Sigmoid colon (tissue), 7 donors: ENCODE measurements around the gene IL3. TPM values are rescaled to one million over a fixed set of nuclear protein-coding genes. Genes with fewer than 3 reads are reported as not detected.

ENCODE experiments used
- DNase-seq: peaks from one replicate; pipeline ENCODE4 v3.0.0-alpha.2; 2019
- H3K27ac ChIP-seq, 4 donors: fragments of 200-600 bp; sonication (generic); one replicate each; pipeline ENCODE4 v1.5.1; 2016 to 2019; ENCODE audit warnings: mild to moderate bottlenecking in 1 of 4
- H3K27me3 ChIP-seq, 3 donors: fragments of 200-600 bp; sonication (generic); one replicate each; pipeline ENCODE4 v1.5.1; 2019; ENCODE audit warnings: mild to moderate bottlenecking in 1 of 3
- H3K36me3 ChIP-seq, 4 donors: fragments of 200-600 bp; sonication (generic); one replicate each; pipeline ENCODE4 v1.5.1; 2016 to 2019
- H3K4me1 ChIP-seq, 4 donors: fragments of 200-600 bp; sonication (generic); one replicate each; pipeline ENCODE4 v1.5.1; 2017 to 2019
- H3K4me3 ChIP-seq, 4 donors: fragments of 200-600 bp; sonication (generic); one replicate each; pipeline ENCODE4 v1.5.1; 2017 to 2019; ENCODE audit warnings: mild to moderate bottlenecking in 2 of 4, moderate library complexity in 1 of 4
- H3K9me3 ChIP-seq, 4 donors: fragments of 200-600 bp in 3 of 4; sonication (generic) in 3 of 4; one replicate each; pipeline versions ENCODE4 v1.5.1 to v1.6.1; 2013 to 2019
- EP300 ChIP-seq, 4 donors: sonication (generic); formaldehyde crosslinking; IDR thresholded peaks; one replicate each; pipeline ENCODE4 v1.6.1; 2017; ENCODE audit warnings: antibody characterized with exemption in 4 of 4
- POLR2A ChIP-seq, 2 donors: fragments of 450-650 bp; IDR thresholded peaks; one replicate each; pipeline ENCODE4 v1.6.1; 2016; ENCODE audit warnings: antibody characterized with exemption in 2 of 2, mild to moderate bottlenecking in 2 of 2, moderate library complexity in 2 of 2
- POLR2AphosphoS5 ChIP-seq, 4 donors: sonication (generic); formaldehyde crosslinking; IDR thresholded peaks; one replicate each; pipeline ENCODE4 v1.6.1; 2017; ENCODE audit warnings: antibody characterized with exemption in 4 of 4
- WGBS, 2 donors: extraction: QIAGEN DNeasy Blood & Tissue Kit; methylation state at CpG; one replicate each; pipeline ENCODE4 v1.1.7; 2013; 5-methylcytosine and 5-hydroxymethylcytosine counted together
- intact Hi-C: fragments of 100-400 bp; cut with DNase I; formaldehyde crosslinking; loops from one replicate; pipeline ENCODE4 v1.15.1; 2023
- polyA plus RNA-seq, 3 donors: library from polyadenylated mRNA; stranded (reverse); fragments of 200-250 nt; gene quantifications; one replicate each; pipeline ENCODE4 v1.2.3, GENCODE V29; 2013
- total RNA-seq, 4 donors: library from RNA; depleted of rRNA; stranded (reverse); fragments of >200 nt; gene quantifications; one replicate each; pipeline ENCODE4 v1.1.0, GENCODE V29; 2016
- TF ChIP-seq, protein P1 (sequence below), 4 experiments: fragments of 450-650 bp in 3 of 4; fragments of 200-600 bp in 1 of 4; IDR thresholded peaks; one replicate each; pipeline ENCODE4 v1.5.1; 2016 to 2019; ENCODE audit warnings: antibody characterized with exemption in 4 of 4, mild to moderate bottlenecking in 3 of 4, moderate library complexity in 2 of 4
- donor health status: healthy with polysubstance abuse.
- donor health status: Bipolar disorder and iron deficiency.
- donor health status: healthy.

Gene IL3
- total and polyA plus RNA-seq, 7 donors: not detected

DNA sequence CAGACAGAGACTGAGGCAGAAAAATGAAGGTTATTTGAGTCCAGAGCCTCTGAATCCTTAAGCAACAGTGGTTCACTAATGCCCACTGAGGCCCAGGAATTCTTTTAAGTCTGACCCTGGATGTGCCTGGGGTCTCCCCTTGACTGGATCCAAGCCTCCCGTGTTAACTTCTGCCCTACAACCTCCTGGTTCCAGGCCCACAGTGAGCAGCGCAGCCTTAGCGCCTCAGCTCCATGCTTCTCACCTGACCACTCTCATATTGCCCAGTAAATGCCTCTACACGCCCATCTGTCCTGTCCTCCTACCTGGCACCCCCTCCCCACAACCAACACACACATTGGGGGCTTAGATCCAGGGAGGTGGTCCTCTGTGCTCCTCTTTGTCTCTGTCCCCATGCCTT, 6.4 kb downstream of the IL3 start:
- Histone ChIP-seq H3K27me3 (no peaks in the 10 kb centered on the region), H3K4me3 (no peak overlapping the region), H3K9me3 (no peaks in the 10 kb centered on the region), H3K27ac (no peak overlapping the region), H3K4me1 (no peaks in the 10 kb centered on the region), H3K36me3 (no peaks in the 10 kb centered on the region)
- intact Hi-C loops: no loop called here
- DNase-seq: no peak
- 87 to 95% methylated on average over 4 of the region's 4 CpGs for WGBS, 2 donors
- TF ChIP-seq POLR2AphosphoS5 (IDR thresholded peaks at IDR 0.05) (no peak), POLR2A (IDR thresholded peaks at IDR 0.05) (no peak), EP300 (IDR thresholded peaks at IDR 0.05) (no peak)
- TF ChIP-seq, protein P1, sequence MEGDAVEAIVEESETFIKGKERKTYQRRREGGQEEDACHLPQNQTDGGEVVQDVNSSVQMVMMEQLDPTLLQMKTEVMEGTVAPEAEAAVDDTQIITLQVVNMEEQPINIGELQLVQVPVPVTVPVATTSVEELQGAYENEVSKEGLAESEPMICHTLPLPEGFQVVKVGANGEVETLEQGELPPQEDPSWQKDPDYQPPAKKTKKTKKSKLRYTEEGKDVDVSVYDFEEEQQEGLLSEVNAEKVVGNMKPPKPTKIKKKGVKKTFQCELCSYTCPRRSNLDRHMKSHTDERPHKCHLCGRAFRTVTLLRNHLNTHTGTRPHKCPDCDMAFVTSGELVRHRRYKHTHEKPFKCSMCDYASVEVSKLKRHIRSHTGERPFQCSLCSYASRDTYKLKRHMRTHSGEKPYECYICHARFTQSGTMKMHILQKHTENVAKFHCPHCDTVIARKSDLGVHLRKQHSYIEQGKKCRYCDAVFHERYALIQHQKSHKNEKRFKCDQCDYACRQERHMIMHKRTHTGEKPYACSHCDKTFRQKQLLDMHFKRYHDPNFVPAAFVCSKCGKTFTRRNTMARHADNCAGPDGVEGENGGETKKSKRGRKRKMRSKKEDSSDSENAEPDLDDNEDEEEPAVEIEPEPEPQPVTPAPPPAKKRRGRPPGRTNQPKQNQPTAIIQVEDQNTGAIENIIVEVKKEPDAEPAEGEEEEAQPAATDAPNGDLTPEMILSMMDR (IDR thresholded peaks at IDR 0.05): no peak

DNA sequence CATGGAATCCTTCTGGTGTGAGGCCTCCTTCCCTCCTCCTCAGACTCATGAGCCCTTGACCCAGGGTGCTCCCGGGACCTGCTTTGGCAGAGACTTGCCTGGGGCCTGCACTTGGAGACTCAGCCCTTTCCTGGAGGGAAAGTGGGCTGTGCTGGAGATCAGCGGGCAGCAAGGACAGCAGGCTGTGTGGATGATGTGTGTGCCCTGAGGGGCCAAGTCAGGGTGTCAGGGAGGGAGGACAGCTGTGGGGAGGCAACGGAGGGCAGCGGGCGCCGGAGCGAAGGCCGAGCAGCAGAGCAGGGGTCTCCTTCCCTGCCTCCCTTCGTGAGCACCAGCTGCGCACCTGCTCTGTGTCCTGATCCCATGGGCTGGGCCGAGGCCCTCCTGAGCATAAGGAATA, 7.0 kb downstream of the IL3 start:
- H3K27ac ChIP-seq: no peak overlapping the region
- no peaks in the 10 kb centered on the region for H3K36me3 ChIP-seq
- no peaks in the 10 kb centered on the region for H3K9me3 ChIP-seq
- no peak overlapping the region for H3K4me3 ChIP-seq
- no peaks in the 10 kb centered on the region for H3K27me3 ChIP-seq
- no peak for DNase-seq
- intact Hi-C loops: no loop called here
- no peaks in the 10 kb centered on the region for H3K4me1 ChIP-seq
- TF ChIP-seq EP300 (IDR thresholded peaks at IDR 0.05): no peak
- TF ChIP-seq POLR2A (IDR thresholded peaks at IDR 0.05): no peak
- WGBS, 2 donors: 93 to 94% methylated on average over 11 of the region's 11 CpGs

DNA sequence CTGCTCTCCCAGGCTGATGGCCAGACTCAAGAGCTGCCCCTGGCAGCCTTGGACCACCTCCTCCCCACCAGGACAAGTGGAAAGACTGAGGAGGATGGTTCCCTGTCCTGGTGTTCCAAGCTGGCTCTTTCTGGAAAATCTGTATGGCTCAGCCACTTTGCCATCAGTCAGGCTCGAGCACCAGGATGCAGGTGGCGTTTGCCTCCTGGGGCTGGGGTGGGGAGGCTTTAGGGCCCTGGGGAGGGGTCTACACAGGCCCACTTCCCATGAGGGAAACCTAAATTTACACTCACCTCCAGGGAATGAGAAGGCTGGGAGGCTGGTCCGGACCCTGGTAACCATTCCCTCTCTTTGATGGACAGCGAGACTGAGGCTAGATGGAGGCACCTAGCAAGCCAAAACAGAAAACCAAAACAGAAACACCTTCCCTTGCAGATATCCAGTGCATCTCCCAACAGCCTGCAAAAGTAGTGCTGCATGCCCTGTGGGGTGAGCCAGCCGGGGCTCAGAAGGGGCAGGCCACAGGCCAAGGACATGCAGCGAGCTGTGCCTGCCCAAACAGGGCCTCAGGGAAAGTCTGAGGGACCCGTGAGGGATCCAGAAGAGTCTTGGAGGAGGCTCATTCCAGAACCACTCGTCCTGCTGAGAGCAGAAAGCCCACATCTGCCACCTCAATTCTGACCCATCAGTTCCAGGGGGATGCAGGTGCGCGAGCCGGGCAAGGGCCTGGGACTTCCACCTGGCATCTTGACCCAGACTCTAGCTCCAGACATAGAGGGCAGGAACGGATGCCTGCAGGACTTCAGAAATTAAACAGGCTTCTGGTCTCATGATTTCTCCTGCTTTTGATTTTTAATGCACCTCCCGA, 7.7 kb downstream of the IL3 start:
- no peak for DNase-seq
- WGBS, 2 donors: 87 to 91% methylated on average over 13 of the region's 13 CpGs
- Histone ChIP-seq H3K36me3 (no peaks in the 10 kb centered on the region), H3K4me1 (no peaks in the 10 kb centered on the region), H3K27ac (no peak overlapping the region), H3K27me3 (no peaks in the 10 kb centered on the region), H3K9me3 (no peaks in the 10 kb centered on the region), H3K4me3 (no peak overlapping the region)
- TF ChIP-seq, protein P1 (IDR thresholded peaks at IDR 0.05): no peak
- no peak for TF ChIP-seq POLR2AphosphoS5 (IDR thresholded peaks at IDR 0.05)
- TF ChIP-seq EP300 (IDR thresholded peaks at IDR 0.05): no peak
- no peak for TF ChIP-seq POLR2A (IDR thresholded peaks at IDR 0.05)
- intact Hi-C loops: no loop called here

DNA sequence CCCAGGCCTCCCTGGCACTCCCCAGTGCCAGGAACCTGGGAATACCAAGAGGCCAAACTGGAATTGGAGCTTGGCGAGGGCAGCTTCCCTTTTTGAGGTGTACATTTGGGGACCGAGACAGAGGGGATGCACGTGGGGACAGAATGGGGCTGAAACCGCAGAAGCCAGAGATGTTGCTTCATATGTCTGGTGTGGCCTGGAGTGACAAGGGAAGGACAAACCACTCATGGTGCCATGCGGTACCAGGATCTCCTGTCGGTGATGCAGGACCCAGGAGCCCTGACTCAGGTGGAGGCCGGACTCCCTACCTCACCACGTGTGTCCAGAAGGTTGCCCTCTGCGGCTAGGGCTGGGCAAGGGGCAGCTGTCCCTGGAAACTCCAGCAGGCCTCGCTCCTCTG, 9.1 kb downstream of the IL3 start:
- no peak for DNase-seq
- TF ChIP-seq POLR2AphosphoS5 (IDR thresholded peaks at IDR 0.05): no peak
- TF ChIP-seq EP300 (IDR thresholded peaks at IDR 0.05): no peak
- no peak for TF ChIP-seq POLR2A (IDR thresholded peaks at IDR 0.05)
- TF ChIP-seq, protein P1 (IDR thresholded peaks at IDR 0.05): no peak
- Histone ChIP-seq H3K27me3 (no peaks in the 10 kb centered on the region), H3K4me3 (no peak overlapping the region), H3K27ac (no peak overlapping the region), H3K4me1 (no peaks in the 10 kb centered on the region), H3K36me3 (no peaks in the 10 kb centered on the region), H3K9me3 (no peaks in the 10 kb centered on the region)
- intact Hi-C loops: no loop called here
- 89 to 95% methylated on average over 10 of the region's 10 CpGs for WGBS, 2 donors

DNA sequence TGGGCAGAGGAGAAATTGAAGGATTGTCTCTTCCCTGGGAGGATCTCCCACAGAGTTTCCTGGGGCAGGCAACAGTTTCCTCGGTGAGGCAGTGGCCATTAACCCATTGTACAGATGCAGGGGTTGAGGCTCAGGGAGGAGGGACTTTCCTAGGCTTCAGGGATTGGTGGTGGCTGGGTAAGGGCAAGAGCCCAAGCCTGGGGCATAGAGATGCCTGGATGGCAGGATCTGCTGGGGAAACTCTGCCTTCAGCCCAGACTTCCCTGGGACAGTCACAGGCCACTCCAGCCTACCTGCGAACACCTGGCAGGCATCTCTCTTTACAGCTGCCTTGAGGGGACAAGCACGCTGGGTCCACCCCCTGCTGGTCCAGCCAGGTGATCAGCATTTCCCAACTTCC, 9.5 kb downstream of the IL3 start:
- Histone ChIP-seq H3K9me3 (no peaks in the 10 kb centered on the region), H3K27ac (no peak overlapping the region), H3K4me3 (no peak overlapping the region), H3K27me3 (no peaks in the 10 kb centered on the region), H3K36me3 (no peaks in the 10 kb centered on the region), H3K4me1 (no peaks in the 10 kb centered on the region)
- DNase-seq: no peak
- 93 to 96% methylated on average over 3 of the region's 3 CpGs for WGBS, 2 donors
- no peak for TF ChIP-seq POLR2A (IDR thresholded peaks at IDR 0.05)
- intact Hi-C loops: no loop called here
